NT2/D1 (cell line): ENCODE measurements around the gene ACVR2B.

Source experiments
- SUZ12 ChIP-seq: IDR thresholded peaks from 2 replicates; pipeline ENCODE4 v1.6.1; 2011; ENCODE audit not compliant: insufficient read length, insufficient read depth; ENCODE audit errors: extremely low read depth
- YY1 ChIP-seq: IDR thresholded peaks from 2 replicates; pipeline ENCODE4 v1.6.1; 2011; ENCODE audit not compliant: insufficient read length, insufficient read depth
- ZNF274 ChIP-seq: IDR thresholded peaks from 2 replicates; pipeline ENCODE4 v1.6.1; 2011; ENCODE audit warnings: mild to moderate bottlenecking, low read depth, low read length

DNA sequence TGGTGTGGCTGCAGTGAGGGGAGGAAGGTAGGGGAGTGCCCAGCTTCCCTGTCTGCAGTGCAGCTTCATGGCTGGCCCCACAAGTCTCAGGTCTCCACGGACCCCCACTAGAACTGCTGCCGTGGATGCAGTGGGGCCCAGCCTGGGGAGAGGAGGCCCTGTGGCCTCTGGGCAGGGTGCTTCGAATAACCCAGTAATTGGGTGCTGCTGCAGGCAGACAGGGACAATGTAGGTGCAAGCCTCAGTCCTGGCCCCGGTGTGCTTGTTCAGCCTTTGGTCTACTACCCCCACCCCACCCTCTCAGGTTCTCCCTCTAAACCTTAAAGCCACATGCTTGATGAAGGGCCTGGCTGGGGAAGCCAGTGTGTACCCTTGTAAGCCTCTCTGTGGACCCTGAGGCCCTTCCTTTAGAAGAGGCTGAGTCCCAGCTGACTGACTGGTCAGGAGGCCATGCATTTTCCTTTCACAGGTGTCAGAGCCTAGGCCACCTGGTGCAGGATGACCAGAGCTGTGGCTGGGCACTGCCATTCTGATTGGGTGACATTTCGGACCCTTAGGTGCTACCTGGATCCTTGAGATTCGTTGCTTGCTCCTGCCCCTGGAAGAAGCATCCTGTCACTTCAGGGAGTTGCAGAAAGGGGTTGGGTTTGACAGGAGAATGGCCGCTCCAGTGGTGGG is 21.4 kb downstream of the ACVR2B start:
- TF ChIP-seq ZNF274 (no peak), YY1 (no peak), SUZ12 (no peak)
